ENCODE measurements around the gene RPS15. TPM values are rescaled to one million over a fixed set of nuclear protein-coding genes. Genes with fewer than 3 reads are reported as not detected.

RPS15 gene
- total and polyA plus RNA-seq, 2 donors (not counting 3 experiments of a cell fraction or from before 2014, with no cell fraction given): 1,260 to 3,270 TPM

GRCh38 chr19:1423436-1424191, 14.6 kb upstream of the RPS15 start:
- FAIRE-seq (no peak), DNase-seq (ENCODE audit: low read depth, low spot score) (no peak)
- Histone ChIP-seq H3K27ac (ENCODE audit: insufficient read depth, low read depth, low read length) (no peak overlapping the region), H3K9me3 (replicated peaks; ENCODE audit: control insufficient read depth, insufficient read depth, low read length) (no peaks in the 10 kb centered on the region), H3K9ac (replicated peaks; ENCODE audit: extremely low read depth, insufficient read depth, low read length) (no peak overlapping the region), H2AFZ (ENCODE audit: low read depth, low read length) (no peak overlapping the region), H3K79me2 (ENCODE audit: control insufficient read depth, insufficient read depth, low read length) (peaks cover 48% of the 10 kb centered on the region), H3K4me3 (replicated peaks in 1 of 3; ENCODE audit: insufficient read depth in 1 of 3, low read depth in 1 of 3, low read length in 3 of 3) (no peak overlapping the region), H3K36me3 (ENCODE audit: control insufficient read depth in 2 of 2, extremely low read depth in 1 of 2, insufficient read depth in 2 of 2, low read length in 2 of 2) (peaks cover 26 to 65% of the 10 kb centered on the region in 2 experiments), H3K9me1 (replicated peaks; ENCODE audit: control insufficient read depth, extremely low read depth, insufficient read depth, low read length) (no peaks in the 10 kb centered on the region), H3K4me1 (ENCODE audit: control insufficient read depth, extremely low read depth, insufficient read depth, low read length) (no peaks in the 10 kb centered on the region), H4K20me1 (replicated peaks; ENCODE audit: control insufficient read depth, extremely low read depth, insufficient read depth, low read length) (peaks cover 2% of the 10 kb centered on the region), H3K4me2 (ENCODE audit: insufficient read depth, low read length) (no peak overlapping the region), H3K27me3 (ENCODE audit: control insufficient read depth in 2 of 2, insufficient read depth in 2 of 2, low read length in 2 of 2) (no peaks in the 10 kb centered on the region)
- dilution Hi-C loops (cut with MboI; ENCODE audit: extremely low pct_ligation_motif_present, low sequenced_read_pairs) (no loop called here), intact Hi-C loops (cut with micrococcal nuclease) (no loop called here)
- ChIA-PET CTCF (no interaction called here), POLR2A (no interaction called here)
- TSS peak; percentile 4 for BruUV-seq (replicated peaks)
- TF ChIP-seq POLR2A (IDR thresholded peaks at IDR 0.05; ENCODE audit: low read depth, low read length) (no peak), GATA2 (IDR thresholded peaks at IDR 0.05; ENCODE audit: insufficient read depth, insufficient read length, low read depth, low read length) (no peak), MYC (IDR thresholded peaks at IDR 0.05; ENCODE audit: low read depth, low read length) (no peak), CTCF (IDR thresholded peaks at IDR 0.05; ENCODE audit: extremely low read depth in 1 of 2, insufficient read depth in 1 of 2, low read depth in 1 of 2, low read length in 2 of 2) (no peak), JUN (IDR thresholded peaks at IDR 0.05; ENCODE audit: borderline replicate concordance, insufficient read depth, insufficient read length, low read depth) (no peak), EZH2 (IDR thresholded peaks at IDR 0.05; ENCODE audit: borderline replicate concordance, low read depth, low read length, severe bottlenecking) (no peak), FOS (IDR thresholded peaks at IDR 0.05; ENCODE audit: borderline replicate concordance, insufficient read depth, low read length) (no peak), POLR2AphosphoS5 (IDR thresholded peaks at IDR 0.05; ENCODE audit: insufficient read depth, low read depth, low read length) (no peak)
- TF ChIP-seq, protein P1, sequence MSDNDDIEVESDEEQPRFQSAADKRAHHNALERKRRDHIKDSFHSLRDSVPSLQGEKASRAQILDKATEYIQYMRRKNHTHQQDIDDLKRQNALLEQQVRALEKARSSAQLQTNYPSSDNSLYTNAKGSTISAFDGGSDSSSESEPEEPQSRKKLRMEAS (IDR thresholded peaks at IDR 0.05; ENCODE audit: insufficient read depth, insufficient read length): no peak
